PC-3 (cell line): ENCODE results near the gene ARHGAP40.

Experiments used
- EZH2 ChIP-seq: fragments of 300-600 bp; sonication (generic); IDR thresholded peaks from one replicate; pipeline ENCODE4 v1.6.1; 2017; ENCODE audit warnings: antibody characterized with exemption, mild to moderate bottlenecking, low read length; ENCODE audit not compliant: unreplicated experiment
- TF ChIP-seq, protein P1 (sequence below): fragments of 300-600 bp; sonication (generic); conservative IDR thresholded peaks from 2 replicates; pipeline ENCODE4 v1.5.1; 2017; ENCODE audit warnings: antibody characterized with exemption, low read depth, mild to moderate bottlenecking, low read length

DNA sequence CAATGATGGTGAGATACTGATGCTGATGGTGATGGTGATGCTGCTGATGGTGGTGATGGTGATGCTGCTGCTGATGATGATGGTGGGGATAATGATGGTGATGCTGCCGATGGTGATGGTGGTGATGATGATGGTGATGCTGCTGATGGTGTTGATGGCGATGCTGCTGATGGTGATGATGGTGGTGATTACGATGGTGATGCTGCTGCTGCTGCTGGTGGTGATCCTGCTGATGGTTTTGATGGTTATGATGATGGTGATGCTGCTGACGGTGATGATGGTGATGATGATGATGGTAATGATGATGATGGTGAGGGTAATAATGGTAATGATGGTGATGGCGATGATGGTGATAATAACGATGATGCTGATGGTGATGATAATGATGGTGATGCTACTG is 50.0 kb downstream of the ARHGAP40 start:
- no peak for TF ChIP-seq EZH2
- TF ChIP-seq, protein P1, sequence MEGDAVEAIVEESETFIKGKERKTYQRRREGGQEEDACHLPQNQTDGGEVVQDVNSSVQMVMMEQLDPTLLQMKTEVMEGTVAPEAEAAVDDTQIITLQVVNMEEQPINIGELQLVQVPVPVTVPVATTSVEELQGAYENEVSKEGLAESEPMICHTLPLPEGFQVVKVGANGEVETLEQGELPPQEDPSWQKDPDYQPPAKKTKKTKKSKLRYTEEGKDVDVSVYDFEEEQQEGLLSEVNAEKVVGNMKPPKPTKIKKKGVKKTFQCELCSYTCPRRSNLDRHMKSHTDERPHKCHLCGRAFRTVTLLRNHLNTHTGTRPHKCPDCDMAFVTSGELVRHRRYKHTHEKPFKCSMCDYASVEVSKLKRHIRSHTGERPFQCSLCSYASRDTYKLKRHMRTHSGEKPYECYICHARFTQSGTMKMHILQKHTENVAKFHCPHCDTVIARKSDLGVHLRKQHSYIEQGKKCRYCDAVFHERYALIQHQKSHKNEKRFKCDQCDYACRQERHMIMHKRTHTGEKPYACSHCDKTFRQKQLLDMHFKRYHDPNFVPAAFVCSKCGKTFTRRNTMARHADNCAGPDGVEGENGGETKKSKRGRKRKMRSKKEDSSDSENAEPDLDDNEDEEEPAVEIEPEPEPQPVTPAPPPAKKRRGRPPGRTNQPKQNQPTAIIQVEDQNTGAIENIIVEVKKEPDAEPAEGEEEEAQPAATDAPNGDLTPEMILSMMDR, result no peak
